ENCODE data around the gene ULK2. TPM values are rescaled to one million over a fixed set of nuclear protein-coding genes. Genes with fewer than 3 reads are reported as not detected.
"Not testable (repeated sequence)": the region's sequence is repeated elsewhere in the genome, so short reads cannot be mapped to it uniquely, and the experiment has no call there.

The ULK2 gene
- total RNA-seq, 4 donors from 2014 or later, result 15.4 to 35.0 (median 26.9) TPM

DNA sequence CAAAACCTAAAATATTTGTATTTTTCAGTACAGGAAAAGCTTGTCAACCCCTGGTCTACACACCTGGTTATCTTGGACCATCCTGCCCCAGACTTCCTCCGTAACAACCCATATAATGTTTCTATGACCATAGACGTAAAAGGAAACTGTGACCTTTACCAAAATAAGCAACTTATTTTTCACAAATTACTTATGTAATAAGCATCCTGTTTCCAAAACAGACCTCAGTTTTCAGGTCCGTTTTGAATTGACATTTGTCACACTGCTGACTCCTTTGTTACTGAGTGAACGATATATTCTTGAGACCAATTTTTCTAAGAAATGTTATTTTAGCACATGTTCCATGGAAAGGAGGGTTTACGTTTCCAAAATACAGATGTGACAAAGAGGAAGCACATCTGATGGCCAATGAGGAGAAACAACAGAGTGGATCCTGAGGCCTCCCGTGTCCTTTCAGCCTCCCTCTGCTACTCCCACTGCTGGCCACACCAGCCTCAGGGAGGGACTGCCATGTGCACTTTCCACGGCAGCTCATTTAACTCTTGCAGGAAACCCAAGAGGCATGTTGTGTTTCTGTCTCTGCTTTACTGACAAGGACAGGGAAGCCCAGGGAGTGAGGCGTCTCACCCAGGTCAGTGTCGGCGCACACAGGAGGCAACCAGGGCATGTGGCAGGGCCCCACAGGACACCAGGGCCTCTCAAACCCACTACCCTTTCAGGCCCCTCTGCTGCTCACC, 99.5 kb downstream of the ULK2 start:
- Histone ChIP-seq H3K4me1 (no peaks in the 10 kb centered on the region), H3K36me3 (no peaks in the 10 kb centered on the region), H3K4me3 (no peak overlapping the region), H3K9me3 (no peaks in the 10 kb centered on the region), H3K27ac (peak overlapping the region in 1 of 2 donors; percentile 19), H3K27me3 (no peaks in the 10 kb centered on the region)
- TF ChIP-seq POLR2A (IDR thresholded peaks at IDR 0.05), result no peak
- TF ChIP-seq, protein P1, sequence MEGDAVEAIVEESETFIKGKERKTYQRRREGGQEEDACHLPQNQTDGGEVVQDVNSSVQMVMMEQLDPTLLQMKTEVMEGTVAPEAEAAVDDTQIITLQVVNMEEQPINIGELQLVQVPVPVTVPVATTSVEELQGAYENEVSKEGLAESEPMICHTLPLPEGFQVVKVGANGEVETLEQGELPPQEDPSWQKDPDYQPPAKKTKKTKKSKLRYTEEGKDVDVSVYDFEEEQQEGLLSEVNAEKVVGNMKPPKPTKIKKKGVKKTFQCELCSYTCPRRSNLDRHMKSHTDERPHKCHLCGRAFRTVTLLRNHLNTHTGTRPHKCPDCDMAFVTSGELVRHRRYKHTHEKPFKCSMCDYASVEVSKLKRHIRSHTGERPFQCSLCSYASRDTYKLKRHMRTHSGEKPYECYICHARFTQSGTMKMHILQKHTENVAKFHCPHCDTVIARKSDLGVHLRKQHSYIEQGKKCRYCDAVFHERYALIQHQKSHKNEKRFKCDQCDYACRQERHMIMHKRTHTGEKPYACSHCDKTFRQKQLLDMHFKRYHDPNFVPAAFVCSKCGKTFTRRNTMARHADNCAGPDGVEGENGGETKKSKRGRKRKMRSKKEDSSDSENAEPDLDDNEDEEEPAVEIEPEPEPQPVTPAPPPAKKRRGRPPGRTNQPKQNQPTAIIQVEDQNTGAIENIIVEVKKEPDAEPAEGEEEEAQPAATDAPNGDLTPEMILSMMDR (IDR thresholded peaks at IDR 0.05), result no peak
- DNase-seq, result no peak
- intact Hi-C loops (cut with DNase I; ENCODE audit: low total_unique reads), result loop anchor here (5.0 kb wide), 1 partner anchor 256 kb away; no protein-coding TSS in a partner anchor

DNA sequence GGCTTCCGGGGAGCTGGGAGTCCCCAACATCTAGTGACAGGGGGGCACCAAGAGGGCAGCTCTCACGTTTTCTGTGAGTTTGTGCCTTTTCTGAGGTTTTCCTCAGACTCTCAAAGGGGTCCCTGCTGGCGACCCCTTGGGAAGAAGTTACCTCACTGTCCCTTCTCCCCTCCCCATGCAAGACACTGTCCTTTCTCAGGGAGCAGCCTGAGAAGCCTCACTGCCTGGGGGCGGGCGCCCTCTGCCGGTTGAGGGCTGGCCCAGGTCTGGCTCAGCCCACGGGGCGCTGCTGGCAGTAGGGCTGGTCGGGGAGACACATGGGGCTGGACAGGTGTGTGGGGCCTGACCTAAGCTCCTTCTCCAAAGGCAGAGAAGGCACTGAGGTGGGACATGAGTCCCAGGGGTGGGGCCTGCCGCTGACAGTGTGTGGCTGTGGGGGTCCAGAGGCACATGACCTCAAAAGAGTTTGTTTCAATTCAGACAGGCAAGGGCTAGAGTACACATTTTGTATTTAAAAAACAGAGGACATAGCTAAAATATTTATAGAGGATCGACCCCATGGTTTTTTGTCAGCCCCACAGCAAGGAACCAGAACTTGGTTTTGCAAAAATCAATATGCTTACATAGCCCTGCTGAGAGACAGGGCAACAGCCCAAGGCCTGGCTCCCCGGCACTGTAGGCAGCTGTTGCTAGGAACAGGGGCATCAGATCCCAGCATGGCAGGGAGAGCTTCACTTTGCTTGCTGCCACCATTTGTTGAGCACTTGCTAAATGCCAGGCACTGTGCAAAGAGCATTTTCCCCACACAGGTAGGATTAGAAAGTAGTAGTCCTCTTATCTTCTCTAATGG, 101.1 kb downstream of the ULK2 start:
- TF ChIP-seq, protein P1 (IDR thresholded peaks at IDR 0.05), result peak; percentile 97 to 98 (median 98)
- peak in 1 of 2 donors; percentile 9 for TF ChIP-seq POLR2A (IDR thresholded peaks at IDR 0.05)
- Histone ChIP-seq H3K27me3 (no peaks in the 10 kb centered on the region), H3K36me3 (no peaks in the 10 kb centered on the region), H3K27ac (no peak overlapping the region), H3K9me3 (no peaks in the 10 kb centered on the region), H3K4me1 (no peaks in the 10 kb centered on the region), H3K4me3 (no peak overlapping the region)
- DNase-seq, result peak; percentile 74 to 84
- intact Hi-C loops (cut with DNase I; ENCODE audit: low total_unique reads), result loop anchor here (5.0 kb wide), 1 partner anchor 254 kb away; no protein-coding TSS in a partner anchor

DNA sequence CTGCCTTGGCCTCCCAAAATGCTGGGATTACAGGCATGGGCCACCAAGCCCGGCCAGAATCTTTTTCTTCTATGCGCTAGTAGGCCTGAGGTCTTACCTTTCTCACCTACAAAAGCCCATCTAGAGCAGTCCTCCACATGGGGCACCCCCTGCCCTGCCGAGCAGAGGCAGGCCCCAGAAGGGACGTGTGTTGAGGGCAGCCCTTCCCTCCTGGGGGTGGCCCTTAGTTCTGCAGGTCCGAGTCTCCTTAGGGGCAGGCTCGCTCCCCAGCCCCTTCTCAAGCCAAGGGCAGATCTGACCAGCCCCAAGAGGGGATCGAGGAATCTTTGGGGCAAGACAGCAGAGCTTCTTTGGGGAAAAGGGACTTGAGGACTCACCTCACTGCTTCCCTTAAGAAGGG, 101.7 kb downstream of the ULK2 start:
- Histone ChIP-seq H3K27me3 (no peaks in the 10 kb centered on the region), H3K36me3 (no peaks in the 10 kb centered on the region), H3K27ac (no peak overlapping the region), H3K4me3 (no peak overlapping the region), H3K9me3 (no peaks in the 10 kb centered on the region), H3K4me1 (no peaks in the 10 kb centered on the region)
- DNase-seq, result peak in 1 of 2 donors; percentile 18
- TF ChIP-seq POLR2A (IDR thresholded peaks at IDR 0.05), result no peak
- TF ChIP-seq, protein P1 (IDR thresholded peaks at IDR 0.05), result no peak
- intact Hi-C loops (cut with DNase I; ENCODE audit: low total_unique reads), result loop anchor here (5.0 kb wide), 1 partner anchor 254 kb away; no protein-coding TSS in a partner anchor

DNA sequence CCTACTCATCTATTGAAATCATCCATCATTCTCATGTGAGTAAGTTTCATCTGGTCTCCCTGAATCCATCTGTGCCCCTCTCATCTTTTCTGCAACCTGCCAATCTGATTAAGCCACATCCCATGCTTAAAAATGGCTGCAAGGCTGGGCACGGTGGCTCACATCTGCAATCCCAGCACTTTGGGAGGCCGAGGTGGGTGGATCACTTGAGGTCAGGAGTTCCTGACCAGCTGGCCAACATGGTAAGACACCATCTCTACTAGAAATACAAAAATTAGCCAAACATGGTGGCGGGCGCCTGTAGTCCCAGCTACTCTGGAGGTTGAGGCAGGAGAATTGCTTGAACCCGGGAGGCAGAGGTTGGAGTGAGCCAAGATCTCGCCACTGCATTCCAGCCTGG, 103.7 kb downstream of the ULK2 start:
- H3K27ac ChIP-seq; H3K36me3 ChIP-seq; H3K27me3 ChIP-seq; H3K4me3 ChIP-seq; H3K4me1 ChIP-seq; DNase-seq; intact Hi-C loops (cut with DNase I; ENCODE audit: low total_unique reads); H3K9me3 ChIP-seq: not testable (repeated sequence)

DNA sequence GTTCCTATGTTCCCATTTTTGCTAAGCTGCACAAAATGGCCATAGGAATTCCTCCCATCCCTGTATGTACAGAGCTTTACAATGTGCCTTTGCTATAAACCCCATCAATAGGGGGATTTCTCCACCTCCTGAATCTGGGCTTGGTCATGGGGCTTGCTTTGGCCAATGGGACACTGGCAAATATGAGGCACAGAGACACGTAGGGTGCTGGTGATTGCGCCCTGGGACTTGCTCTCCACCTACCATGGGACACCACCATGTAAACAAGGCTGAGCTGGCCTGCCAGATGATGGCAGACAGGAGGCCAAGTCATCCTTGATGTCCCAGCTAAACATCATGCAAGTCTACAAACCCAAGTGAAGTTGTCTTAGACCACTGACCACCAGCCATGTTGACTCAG, 104.3 kb downstream of the ULK2 start:
- H3K9me3 ChIP-seq, result no peaks in the 10 kb centered on the region
- no peaks in the 10 kb centered on the region for H3K36me3 ChIP-seq
- no peaks in the 10 kb centered on the region for H3K27me3 ChIP-seq
- DNase-seq, result peak in 1 of 2 donors; percentile 6
- TF ChIP-seq, protein P1 (IDR thresholded peaks at IDR 0.05), result no peak
- no peak for TF ChIP-seq POLR2A (IDR thresholded peaks at IDR 0.05)
- H3K27ac ChIP-seq, result no peak overlapping the region
- no peak overlapping the region for H3K4me3 ChIP-seq
- no peaks in the 10 kb centered on the region for H3K4me1 ChIP-seq
- intact Hi-C loops (cut with DNase I; ENCODE audit: low total_unique reads), result no loop called here

All from uterus (tissue), 4 donors.